GM12865 (cell line): ENCODE measurements around the gene CACNB1.
"Not testable (repeated sequence)": the region's sequence is repeated elsewhere in the genome, so short reads cannot be mapped to it uniquely, and the experiment has no call there.

Experiments used
- DNase-seq: peaks from one replicate; pipeline ENCODE4 v3.0.0; 2010; ENCODE audit warnings: low read depth
- H3K4me3 ChIP-seq: 2 replicates; pipeline ENCODE4 v1.5.1; 2011; ENCODE audit warnings: mild to moderate bottlenecking, low read depth, low read length, control low read depth
- TF ChIP-seq, protein P1 (sequence below): IDR thresholded peaks from 2 replicates; pipeline ENCODE4 v1.5.1; 2011; ENCODE audit warnings: low read length, control low read depth, low read depth, inconsistent platforms; ENCODE audit not compliant: insufficient read depth; ENCODE audit errors: missing control alignments

CACNB1 gene

GRCh38 chr17:39134878-39135277 lies 62.6 kb downstream of the CACNB1 start:
- H3K4me3 ChIP-seq, result no peak overlapping the region
- TF ChIP-seq, protein P1, sequence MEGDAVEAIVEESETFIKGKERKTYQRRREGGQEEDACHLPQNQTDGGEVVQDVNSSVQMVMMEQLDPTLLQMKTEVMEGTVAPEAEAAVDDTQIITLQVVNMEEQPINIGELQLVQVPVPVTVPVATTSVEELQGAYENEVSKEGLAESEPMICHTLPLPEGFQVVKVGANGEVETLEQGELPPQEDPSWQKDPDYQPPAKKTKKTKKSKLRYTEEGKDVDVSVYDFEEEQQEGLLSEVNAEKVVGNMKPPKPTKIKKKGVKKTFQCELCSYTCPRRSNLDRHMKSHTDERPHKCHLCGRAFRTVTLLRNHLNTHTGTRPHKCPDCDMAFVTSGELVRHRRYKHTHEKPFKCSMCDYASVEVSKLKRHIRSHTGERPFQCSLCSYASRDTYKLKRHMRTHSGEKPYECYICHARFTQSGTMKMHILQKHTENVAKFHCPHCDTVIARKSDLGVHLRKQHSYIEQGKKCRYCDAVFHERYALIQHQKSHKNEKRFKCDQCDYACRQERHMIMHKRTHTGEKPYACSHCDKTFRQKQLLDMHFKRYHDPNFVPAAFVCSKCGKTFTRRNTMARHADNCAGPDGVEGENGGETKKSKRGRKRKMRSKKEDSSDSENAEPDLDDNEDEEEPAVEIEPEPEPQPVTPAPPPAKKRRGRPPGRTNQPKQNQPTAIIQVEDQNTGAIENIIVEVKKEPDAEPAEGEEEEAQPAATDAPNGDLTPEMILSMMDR, result no peak
- DNase-seq, result no peak

- TF ChIP-seq, protein P1, result no peak
- no peak for DNase-seq
- no peak overlapping the region for H3K4me3 ChIP-seq
These were observed 65.3 kb downstream of the CACNB1 start for GRCh38 chr17:39132192-39132610.

DNA sequence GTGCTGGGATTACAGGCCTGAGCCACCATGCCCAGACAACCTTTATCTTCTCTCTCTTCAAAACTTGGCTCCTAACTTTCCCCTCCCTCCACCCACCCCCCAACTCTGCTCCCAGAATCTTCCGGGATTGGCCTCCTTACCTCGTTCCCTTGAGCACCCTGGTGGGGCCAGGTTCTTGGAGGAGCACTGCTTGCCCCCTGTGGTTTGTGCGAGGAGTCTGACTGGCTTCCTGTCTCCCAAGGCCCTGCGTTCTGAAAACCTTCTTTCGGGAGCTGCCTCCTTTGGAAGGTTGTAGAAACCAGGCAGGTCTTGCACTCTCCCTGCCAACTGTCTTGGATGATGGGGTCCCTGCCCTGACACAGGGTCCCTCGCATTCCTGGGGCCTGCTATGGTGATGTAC lies 65.9 kb downstream of the CACNB1 start:
- DNase-seq, result no peak
- TF ChIP-seq, protein P1, result no peak
- H3K4me3 ChIP-seq, result no peak overlapping the region

GRCh38 chr17:39130205-39130604 lies 67.3 kb downstream of the CACNB1 start:
- no peak for DNase-seq
- H3K4me3 ChIP-seq, result no peak overlapping the region
- TF ChIP-seq, protein P1, result no peak

- not testable (repeated sequence) for DNase-seq, H3K4me3 ChIP-seq
These were observed 67.9 kb downstream of the CACNB1 start for GRCh38 chr17:39129544-39129943.

GRCh38 chr17:39126436-39126835 lies 71.0 kb downstream of the CACNB1 start:
- H3K4me3 ChIP-seq, result no peak overlapping the region
- TF ChIP-seq, protein P1, result no peak
- no peak for DNase-seq

- TF ChIP-seq, protein P1, result no peak
- H3K4me3 ChIP-seq, result no peak overlapping the region
- no peak for DNase-seq
These were observed 72.2 kb downstream of the CACNB1 start for GRCh38 chr17:39125143-39125875.
